Fibroblast of the aortic adventitia (primary cell): Measurements from ENCODE around the gene NALCN. TPM values are rescaled to one million over a fixed set of nuclear protein-coding genes. Genes with fewer than 3 reads are reported as not detected.

Experiments used
- DNase-seq: peaks from one replicate; pipeline ENCODE4 v3.0.0-alpha.2; 2010; ENCODE audit warnings: low read depth
- H3K4me3 ChIP-seq: 2 replicates; pipeline ENCODE4 v1.5.1; 2011; ENCODE audit warnings: low read depth, mild to moderate bottlenecking, control low read depth, low read length, moderate library complexity
- CTCF ChIP-seq: IDR thresholded peaks from 2 replicates; pipeline ENCODE4 v1.5.1; 2011; ENCODE audit warnings: mild to moderate bottlenecking, low read length, control low read depth, inconsistent platforms; ENCODE audit not compliant: insufficient read depth
- total RNA-seq: library from RNA; depleted of rRNA; stranded (reverse); fragments of >200 nt; gene quantifications from 2 replicates; pipeline ENCODE4 v1.2.3, GENCODE V29; 2012; ENCODE audit warnings: low replicate concordance

The NALCN gene
- total RNA-seq, 1 donor: 3.1 TPM

DNA sequence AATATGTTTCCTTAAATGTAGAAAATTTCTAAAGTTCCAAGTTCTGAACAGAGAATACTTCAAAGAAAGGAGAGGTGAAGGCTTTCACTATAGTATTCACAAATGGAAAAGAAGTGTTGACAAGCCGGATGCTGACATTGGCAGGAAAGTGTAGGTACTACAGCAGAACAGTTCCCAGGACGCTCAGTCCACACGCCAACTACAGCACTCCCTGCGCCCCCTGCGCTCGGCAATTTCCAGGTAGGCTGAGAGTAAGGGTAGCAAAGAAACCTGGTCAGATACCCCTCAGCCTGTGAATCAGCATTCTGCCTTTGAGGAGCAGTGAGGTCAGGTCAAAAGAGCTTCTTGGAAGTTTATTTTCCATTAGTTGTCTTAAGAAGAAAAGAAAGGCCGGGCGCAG lies 115.3 kb downstream of the NALCN start:
- TF ChIP-seq CTCF: no peak
- H3K4me3 ChIP-seq: no peak overlapping the region
- no peak for DNase-seq

DNA sequence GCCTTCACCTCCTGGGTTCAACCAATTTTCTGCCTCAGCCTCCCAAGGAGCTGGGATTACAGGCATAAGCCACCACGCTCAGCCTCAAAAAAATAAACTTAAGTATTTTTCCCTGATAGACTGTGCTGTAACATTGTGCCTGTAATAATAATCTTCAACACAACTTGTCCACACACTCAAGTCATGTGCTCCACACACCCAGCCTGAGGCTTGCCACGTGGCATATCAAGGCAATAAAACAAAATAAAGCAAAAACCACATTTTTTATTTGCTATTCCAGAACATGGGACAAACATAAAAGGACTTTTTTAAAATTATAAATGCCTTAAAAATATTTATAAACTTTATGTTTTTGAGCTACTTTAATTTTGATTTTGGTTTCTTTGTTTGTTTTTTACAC lies 115.8 kb downstream of the NALCN start:
- TF ChIP-seq CTCF: no peak
- H3K4me3 ChIP-seq: no peak overlapping the region
- DNase-seq: no peak

- TF ChIP-seq CTCF: no peak
- H3K4me3 ChIP-seq: no peak overlapping the region
- peak; percentile 17 for DNase-seq
These were observed 117.8 kb downstream of the NALCN start for GRCh38 chr13:101298517-101298916.

- no peak for DNase-seq
- H3K4me3 ChIP-seq: no peak overlapping the region
- no peak for TF ChIP-seq CTCF
These were observed 118.5 kb downstream of the NALCN start for GRCh38 chr13:101297794-101298193.

GRCh38 chr13:101292711-101293110 lies 123.6 kb downstream of the NALCN start:
- no peak for DNase-seq
- no peak overlapping the region for H3K4me3 ChIP-seq
- TF ChIP-seq CTCF: no peak

DNA sequence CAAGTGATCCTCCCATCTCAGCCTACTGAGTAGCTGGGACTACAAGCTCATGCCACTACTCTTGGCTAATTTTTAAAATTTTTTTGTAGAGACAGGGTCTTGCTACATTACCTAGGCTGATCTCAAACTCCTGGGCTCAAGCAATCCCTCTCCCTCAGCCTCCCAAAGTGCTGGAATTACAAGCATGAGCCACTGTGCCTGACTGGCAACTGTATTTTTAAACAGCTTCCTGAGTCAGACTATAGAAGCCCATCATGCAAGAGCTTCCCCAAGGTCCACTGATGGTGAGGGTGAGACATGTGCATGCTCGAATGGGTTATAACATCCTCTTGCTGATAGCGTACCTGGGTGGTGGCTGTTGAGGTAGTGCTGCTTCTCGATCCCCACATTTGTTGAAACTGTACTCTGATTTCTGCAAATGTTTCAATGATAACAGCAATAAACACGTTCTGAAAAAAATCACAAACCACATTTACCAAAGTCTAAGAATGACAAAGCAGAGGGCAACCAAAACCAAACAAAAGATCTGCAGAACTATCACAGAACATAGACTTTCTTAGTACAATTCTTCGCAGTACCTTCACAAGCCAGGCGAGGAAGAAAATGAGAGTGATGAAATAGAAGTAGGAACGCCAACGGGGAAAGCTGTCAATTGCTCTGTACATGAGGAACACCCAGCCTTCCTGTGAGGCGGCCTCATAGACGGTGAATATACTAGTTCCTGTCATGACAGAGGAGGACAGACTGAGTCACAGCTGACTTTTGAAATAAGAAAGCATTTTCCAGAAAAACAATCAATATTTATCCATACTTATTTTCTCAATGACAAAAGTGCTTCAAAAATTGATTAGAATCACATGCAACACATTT lies 124.4 kb downstream of the NALCN start:
- no peak for DNase-seq
- no peak overlapping the region for H3K4me3 ChIP-seq
- TF ChIP-seq CTCF: no peak
